NCI-H510A (cell line): ENCODE data around the gene IRS1.

ENCODE experiments used
- DNase-seq: peaks from one replicate; lab custom pipeline; 2025; lab: John Stamatoyannopoulos, UW

Gene IRS1

GRCh38 chr2:226758921-226759640 is 40.5 kb downstream of the IRS1 start:
- no peak for DNase-seq

- no peak for DNase-seq
Measured at GRCh38 chr2:226756131-226756530, 43.5 kb downstream of the IRS1 start.

GRCh38 chr2:226755631-226756030 is 44.0 kb downstream of the IRS1 start:
- no peak for DNase-seq

GRCh38 chr2:226754821-226755604 is 44.6 kb downstream of the IRS1 start:
- DNase-seq = no peak

DNA sequence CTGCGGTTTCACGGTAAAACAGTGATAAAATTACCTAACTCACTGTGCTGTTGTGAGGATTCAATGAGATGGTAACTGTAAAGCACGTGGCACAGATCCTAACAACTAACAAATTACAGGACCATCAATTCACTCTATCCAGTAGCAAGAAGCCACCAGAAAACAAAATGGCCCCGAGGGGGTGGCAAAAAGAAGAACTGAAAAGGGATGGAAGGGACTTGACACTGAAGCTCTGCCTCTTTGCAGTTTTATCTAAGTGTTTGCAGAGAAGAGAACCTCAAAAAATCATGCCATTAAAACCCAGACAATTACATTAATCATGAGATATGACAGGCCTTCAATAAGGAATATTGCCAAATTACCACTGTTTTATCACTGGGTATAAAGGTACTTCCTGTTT is 46.7 kb downstream of the IRS1 start:
- DNase-seq = no peak

GRCh38 chr2:226747288-226747687 is 52.3 kb downstream of the IRS1 start:
- DNase-seq = no peak

DNA sequence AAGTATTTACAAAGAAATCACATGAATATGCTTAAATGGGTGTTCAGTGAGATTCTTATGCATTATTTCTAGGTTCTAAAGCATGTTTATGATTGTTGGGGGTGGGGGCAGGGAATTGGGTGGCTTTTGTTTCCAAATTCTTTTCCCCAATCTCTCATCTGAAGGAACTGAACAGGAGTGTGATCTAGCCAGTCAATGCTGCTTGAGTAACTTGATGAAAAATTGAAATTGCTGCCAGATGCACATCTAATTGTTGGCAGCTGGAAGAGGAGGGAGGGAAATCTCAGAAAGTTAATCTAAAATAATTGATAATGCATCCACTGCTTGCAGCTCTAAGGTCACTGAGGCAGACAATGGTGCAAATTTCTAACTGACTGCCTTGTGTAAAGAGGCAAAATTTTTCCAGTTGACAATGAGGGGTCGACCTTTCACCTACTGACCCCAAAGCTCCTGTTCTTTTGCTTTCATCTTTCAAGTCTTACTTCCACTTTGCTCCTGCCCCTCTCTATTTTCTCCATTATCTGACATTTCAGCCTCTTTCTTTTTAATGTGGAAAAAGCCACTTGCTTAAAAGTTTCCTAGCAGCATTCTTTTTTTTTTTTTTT is 53.3 kb downstream of the IRS1 start:
- no peak for DNase-seq

DNA sequence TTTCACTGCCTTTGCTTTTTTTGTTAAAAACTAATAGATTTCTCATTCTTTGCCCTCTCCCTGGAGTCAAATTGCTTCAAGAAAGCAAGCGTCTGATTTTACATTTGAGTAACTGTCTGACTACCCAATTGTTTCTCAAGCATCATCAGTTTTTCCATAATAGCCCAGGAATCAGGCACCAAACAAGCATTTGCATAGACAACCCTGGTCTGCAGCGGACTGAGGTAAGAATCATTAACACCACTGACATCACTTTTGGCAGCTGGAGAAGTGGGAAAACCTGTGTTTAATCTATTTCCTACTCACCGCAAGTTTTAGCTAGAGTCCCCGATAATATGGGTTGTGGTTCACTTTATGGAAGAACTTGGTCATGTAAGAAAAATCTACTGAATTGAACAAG is 55.7 kb downstream of the IRS1 start:
- DNase-seq = no peak

GRCh38 chr2:226742347-226742746 is 57.3 kb downstream of the IRS1 start:
- no peak for DNase-seq

GRCh38 chr2:226740039-226740648 is 59.5 kb downstream of the IRS1 start:
- DNase-seq = no peak

DNA sequence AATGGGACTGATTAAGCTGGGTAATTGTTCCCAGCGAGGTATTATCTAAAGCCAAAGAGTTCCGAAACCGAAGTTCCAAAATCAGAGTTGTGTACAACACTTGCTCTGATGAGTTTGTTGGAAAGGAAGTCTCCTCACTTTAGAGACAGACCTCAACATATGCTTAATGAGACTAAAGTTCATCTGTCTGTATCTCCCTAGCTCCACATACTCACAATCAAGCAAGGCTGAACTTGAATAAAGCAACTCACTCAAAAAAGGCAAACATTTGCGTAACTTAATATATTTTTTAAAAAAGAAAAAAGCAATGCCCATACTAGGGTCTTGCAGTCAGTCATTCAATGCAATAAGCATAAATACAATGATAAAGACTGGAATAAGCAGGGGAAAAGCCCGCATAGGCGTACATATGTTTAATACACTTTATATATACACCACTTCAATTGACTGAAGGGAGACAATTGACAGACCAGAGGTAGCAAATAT is 60.0 kb downstream of the IRS1 start:
- no peak for DNase-seq

- DNase-seq = no peak
Measured at GRCh38 chr2:226738821-226739544, 60.6 kb downstream of the IRS1 start.

- no peak for DNase-seq
Measured at GRCh38 chr2:226738191-226738820, 61.3 kb downstream of the IRS1 start.

DNA sequence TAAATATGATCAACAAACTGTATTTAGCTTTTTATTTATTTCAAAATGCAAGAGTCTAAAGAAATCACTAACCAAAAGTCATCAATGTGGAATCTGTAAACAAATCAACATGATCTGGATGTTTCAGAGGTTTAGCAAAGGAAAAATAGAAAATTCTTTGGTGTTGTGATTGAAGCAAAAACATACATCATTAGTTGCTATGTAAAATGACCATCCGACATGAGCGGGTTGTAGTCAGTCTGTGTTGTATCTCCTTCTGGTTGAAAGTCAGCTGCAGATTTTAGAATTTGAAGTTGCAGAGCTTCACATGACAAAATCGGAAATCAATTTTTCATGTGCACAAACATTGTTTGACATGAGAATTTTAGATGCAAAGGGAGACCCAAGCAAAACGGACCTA is 63.2 kb downstream of the IRS1 start:
- DNase-seq = no peak

DNA sequence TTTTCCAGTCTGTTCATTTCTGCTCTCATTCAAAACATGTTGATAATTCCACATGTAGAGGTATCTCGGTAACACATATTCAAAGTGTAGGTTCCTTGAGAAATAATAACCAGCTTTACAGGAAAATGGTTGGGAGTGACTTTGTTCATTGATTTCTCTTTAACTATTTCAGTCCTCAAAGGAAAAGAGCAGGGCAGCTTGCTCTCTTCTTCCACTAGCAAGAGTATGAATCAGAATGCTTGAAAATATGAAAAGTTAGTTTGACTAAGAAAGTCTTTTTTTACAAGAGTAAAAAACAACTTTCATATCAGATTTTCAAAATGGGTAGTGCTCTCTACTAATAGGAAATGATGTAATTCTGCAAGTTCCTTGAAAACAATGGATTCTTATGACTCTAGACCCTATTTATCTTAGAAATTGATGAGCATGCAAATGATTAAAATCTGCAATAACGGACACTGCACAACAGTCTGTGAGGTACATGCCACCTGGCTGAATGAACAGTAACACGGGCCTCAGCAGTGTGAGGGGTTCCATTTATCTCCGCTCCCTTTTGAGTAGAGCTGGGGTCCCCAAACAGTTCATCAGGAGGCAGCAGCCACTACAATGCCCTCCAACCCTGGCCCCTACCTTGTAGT is 65.6 kb downstream of the IRS1 start:
- DNase-seq = no peak

DNA sequence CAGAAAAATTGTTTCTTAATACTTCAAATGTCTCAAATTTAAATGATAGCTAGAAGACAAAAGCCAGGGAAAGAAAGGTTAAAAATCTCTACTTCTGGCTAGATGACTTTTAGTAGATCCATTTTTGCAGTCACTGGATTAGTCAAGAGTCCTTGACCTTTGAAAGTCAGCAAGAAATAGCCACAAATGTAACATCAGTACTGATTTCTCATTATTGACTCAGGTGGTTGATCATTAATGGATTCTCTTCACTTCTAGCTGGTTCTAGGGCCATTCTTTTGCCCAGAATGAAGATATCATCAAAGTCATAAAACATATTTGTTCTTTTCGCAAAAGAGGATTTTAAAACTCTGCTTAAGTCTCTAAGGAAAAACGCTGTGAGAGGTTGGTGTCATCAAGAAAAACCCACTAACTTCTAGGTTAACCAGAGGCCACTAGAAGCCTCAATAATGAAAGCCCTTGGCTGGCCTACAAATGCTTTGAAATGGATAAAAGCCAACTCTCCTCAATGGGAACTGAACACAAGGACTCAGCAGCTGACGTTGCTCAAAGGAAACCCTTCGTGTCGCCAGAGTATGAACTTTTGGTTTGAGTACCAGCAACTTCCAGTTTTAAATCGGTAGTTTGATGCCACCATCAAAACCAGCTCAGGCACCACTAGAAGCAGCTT is 66.3 kb downstream of the IRS1 start:
- no peak for DNase-seq

DNA sequence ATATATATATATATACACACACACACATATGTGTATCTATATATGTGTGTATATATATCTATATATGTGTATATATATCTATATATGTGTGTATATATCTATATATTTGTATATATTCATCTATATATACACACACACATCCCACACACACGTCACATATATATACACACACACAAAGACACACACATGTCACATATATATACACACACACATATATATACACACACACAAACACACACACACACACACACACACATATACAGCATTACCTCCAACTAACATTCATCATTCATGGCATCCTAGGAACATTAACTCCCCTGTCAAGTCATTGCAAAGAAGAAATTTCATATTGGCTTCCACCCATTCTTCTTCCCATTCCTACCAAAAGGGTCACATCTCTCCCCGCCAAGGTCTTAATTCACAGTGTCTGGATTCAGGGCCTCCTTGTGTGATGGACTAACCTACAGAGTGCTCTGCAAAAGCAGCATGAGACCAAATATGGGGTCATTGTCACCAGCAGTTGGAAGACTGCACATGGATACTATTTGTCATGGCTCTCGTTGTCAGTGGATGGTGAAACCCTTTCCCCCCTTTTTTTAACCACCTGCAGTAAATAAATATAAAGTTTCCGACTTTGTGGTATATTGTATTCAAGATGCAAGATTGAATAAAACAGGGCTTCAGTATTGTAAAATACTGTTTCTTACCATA is 67.0 kb downstream of the IRS1 start:
- no peak for DNase-seq

- no peak for DNase-seq
Measured at GRCh38 chr2:226730481-226730880, 69.1 kb downstream of the IRS1 start.

DNA sequence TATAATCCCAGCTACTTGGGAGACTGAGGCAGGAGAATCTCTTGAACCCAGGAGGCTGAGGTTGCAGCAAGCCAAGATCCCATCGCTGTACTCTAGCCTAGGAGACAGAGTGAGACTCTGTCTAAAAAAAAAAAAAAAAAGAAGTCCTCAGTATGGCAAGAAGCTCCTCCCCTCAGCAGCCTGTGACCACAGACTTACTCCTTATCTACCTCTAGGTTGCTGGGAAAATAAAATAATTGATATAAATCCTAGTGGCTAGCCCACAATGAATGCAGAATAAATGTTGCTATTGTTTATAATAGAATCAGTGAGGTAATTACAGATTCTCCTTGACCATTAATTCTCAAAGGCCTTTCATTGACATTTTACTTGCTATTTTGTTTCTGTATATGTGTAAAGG is 70.6 kb downstream of the IRS1 start:
- DNase-seq = no peak

DNA sequence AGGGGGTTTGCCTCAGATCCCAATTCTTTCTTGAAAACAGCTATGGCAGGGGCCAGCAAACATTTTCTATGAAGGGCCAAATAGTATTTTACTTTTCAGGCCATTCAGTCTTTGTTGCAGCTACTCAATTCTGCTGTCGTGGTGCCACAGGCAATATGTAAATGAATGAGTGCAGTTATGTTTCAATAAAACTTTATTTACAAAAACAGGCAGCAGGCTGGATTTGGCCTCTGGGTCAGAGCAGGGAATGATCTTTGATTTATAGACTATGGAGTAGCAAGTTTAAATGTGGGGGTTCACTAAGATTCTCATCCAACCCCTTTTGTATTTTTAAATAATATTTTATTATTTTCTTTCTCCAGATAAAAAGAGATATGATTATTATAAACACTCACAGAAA is 72.4 kb downstream of the IRS1 start:
- DNase-seq = no peak
